ES-I3 (cell line): ENCODE measurements around the gene TMEM161A.
"Not testable (repeated sequence)": the region's sequence is repeated elsewhere in the genome, so short reads cannot be mapped to it uniquely, and the experiment has no call there.

ENCODE experiments used
- H3K36me3 ChIP-seq: 2 replicates; pipeline ENCODE4 v1.6.1; 2013; ENCODE audit warnings: mild to moderate bottlenecking, low read length, control low read depth, moderate library complexity; ENCODE audit not compliant: insufficient read depth
- H3K4me1 ChIP-seq: 2 replicates; pipeline ENCODE4 v1.6.1; 2013; ENCODE audit warnings: mild to moderate bottlenecking, control low read depth, low read length; ENCODE audit not compliant: insufficient read depth
- H3K9ac ChIP-seq: 2 replicates; pipeline ENCODE4 v1.6.1; 2013; ENCODE audit warnings: low read depth, mild to moderate bottlenecking, low read length, moderate library complexity
- H3K9me3 ChIP-seq: 2 replicates; pipeline ENCODE4 v1.6.1; 2013; ENCODE audit warnings: mild to moderate bottlenecking, low read length, moderate library complexity; ENCODE audit not compliant: control insufficient read depth, insufficient read depth

The TMEM161A gene

GRCh38 chr19:19121371-19121770 is 16.9 kb downstream of the TMEM161A start:
- Histone ChIP-seq H3K4me1 (peaks cover 4% of the 10 kb centered on the region; the same call in 1 of the 2 replicates), H3K9me3 (peaks cover 11% of the 10 kb centered on the region; the same call in 1 of the 2 replicates), H3K9ac (peak overlapping the region; percentile 58; the same call in 1 of the 2 replicates), H3K36me3 (no peaks in the 10 kb centered on the region)

- H3K9ac ChIP-seq: peak overlapping the region; percentile 58; the same call in 1 of the 2 replicates
- no peaks in the 10 kb centered on the region for H3K36me3 ChIP-seq
- H3K9me3 ChIP-seq: peaks cover 11% of the 10 kb centered on the region; the same call in 1 of the 2 replicates
- peaks cover 4% of the 10 kb centered on the region; the same call in 1 of the 2 replicates for H3K4me1 ChIP-seq
Observed at GRCh38 chr19:19120308-19121231, 17.7 kb downstream of the TMEM161A start.

- Histone ChIP-seq H3K4me1 (peaks cover 4% of the 10 kb centered on the region; the same call in 1 of the 2 replicates), H3K9me3 (peaks cover 11% of the 10 kb centered on the region; the same call in 1 of the 2 replicates), H3K9ac (no peak overlapping the region), H3K36me3 (no peaks in the 10 kb centered on the region)
Observed at GRCh38 chr19:19119325-19120237, 18.7 kb downstream of the TMEM161A start.

GRCh38 chr19:19115954-19116353 is 22.3 kb downstream of the TMEM161A start:
- H3K36me3 ChIP-seq: no peaks in the 10 kb centered on the region

GRCh38 chr19:19113040-19113626 is 25.1 kb downstream of the TMEM161A start:
- H3K4me1 ChIP-seq: 0 out of 2 replicates have a peak, but pooled peaks cover 7% of the 10 kb centered on the region
- H3K9me3 ChIP-seq: no peaks in the 10 kb centered on the region
- no peak overlapping the region for H3K9ac ChIP-seq
- no peaks in the 10 kb centered on the region for H3K36me3 ChIP-seq

More at GRCh38 chr19:19115954-19116353, 22.3 kb downstream of the TMEM161A start:
- Histone ChIP-seq H3K9ac (no peak overlapping the region), H3K9me3 (no peaks in the 10 kb centered on the region), H3K4me1 (peaks cover 11% of the 10 kb centered on the region; the same call in 1 of the 2 replicates)

- 0 out of 2 replicates have a peak, but pooled peaks cover 7% of the 10 kb centered on the region for H3K4me1 ChIP-seq
- no peak overlapping the region for H3K9ac ChIP-seq
- H3K36me3 ChIP-seq: no peaks in the 10 kb centered on the region
- no peaks in the 10 kb centered on the region for H3K9me3 ChIP-seq
Observed at GRCh38 chr19:19111967-19112580, 26.2 kb downstream of the TMEM161A start.

- H3K9me3 ChIP-seq: no peaks in the 10 kb centered on the region
- 0 out of 2 replicates have a peak, but pooled peaks cover 7% of the 10 kb centered on the region for H3K4me1 ChIP-seq
- H3K36me3 ChIP-seq: no peaks in the 10 kb centered on the region
- peak overlapping the region; percentile 22; the same call in 1 of the 2 replicates for H3K9ac ChIP-seq
Observed at GRCh38 chr19:19111136-19111835, 27.0 kb downstream of the TMEM161A start.

- peak overlapping the region; percentile 22; the same call in 1 of the 2 replicates for H3K9ac ChIP-seq
- no peaks in the 10 kb centered on the region for H3K9me3 ChIP-seq
- no peaks in the 10 kb centered on the region for H3K36me3 ChIP-seq
- 0 out of 2 replicates have a peak, but pooled peaks cover 7% of the 10 kb centered on the region for H3K4me1 ChIP-seq
Observed at GRCh38 chr19:19110410-19111135, 27.7 kb downstream of the TMEM161A start.

GRCh38 chr19:19109601-19110000 is 28.7 kb downstream of the TMEM161A start:
- no peak overlapping the region for H3K9ac ChIP-seq
- no peaks in the 10 kb centered on the region for H3K9me3 ChIP-seq
- peaks cover 12% of the 10 kb centered on the region for H3K4me1 ChIP-seq
- H3K36me3 ChIP-seq: no peaks in the 10 kb centered on the region

GRCh38 chr19:19107654-19108053 is 30.6 kb downstream of the TMEM161A start:
- H3K9me3 ChIP-seq: no peaks in the 10 kb centered on the region
- peaks cover 5% of the 10 kb centered on the region for H3K4me1 ChIP-seq

GRCh38 chr19:19106938-19107337 is 31.3 kb downstream of the TMEM161A start:
- not testable (repeated sequence) for H3K36me3 ChIP-seq, H3K9me3 ChIP-seq, H3K9ac ChIP-seq, H3K4me1 ChIP-seq

More at GRCh38 chr19:19107654-19108053, 30.6 kb downstream of the TMEM161A start:
- Histone ChIP-seq H3K9ac (no peak overlapping the region), H3K36me3 (no peaks in the 10 kb centered on the region)

GRCh38 chr19:19106056-19106551 is 32.2 kb downstream of the TMEM161A start:
- H3K9me3 ChIP-seq: no peaks in the 10 kb centered on the region
- H3K9ac ChIP-seq: peak overlapping the region; percentile 44
- H3K4me1 ChIP-seq: peaks cover 5% of the 10 kb centered on the region
- H3K36me3 ChIP-seq: no peaks in the 10 kb centered on the region
